Neural progenitor cell (in vitro differentiated cells): ENCODE data around the gene TRABD2B. TPM values are rescaled to one million over a fixed set of nuclear protein-coding genes. Genes with fewer than 3 reads are reported as not detected.
A peak's percentile ranks its signal among the peaks of the same experiment; 100 is the strongest.

ENCODE experiments used
- DNase-seq: peaks from one replicate; pipeline ENCODE4 v3.0.0-alpha.2; 2016; ENCODE audit warnings: low spot score
- H2AFZ ChIP-seq: fragments of 200-600 bp; sonication (generic); replicated peaks from 2 replicates; pipeline ENCODE4 v1.6.1; 2016; ENCODE audit warnings: antibody characterized with exemption
- H3F3A ChIP-seq: fragments of 200-600 bp; sonication (generic); 2 replicates; pipeline ENCODE4 v1.6.1; 2016; ENCODE audit warnings: antibody characterized with exemption, low read depth
- H3K27ac ChIP-seq: fragments of 200-600 bp; sonication (generic); 2 replicates; pipeline ENCODE4 v1.5.1; 2016; ENCODE audit warnings: mild to moderate bottlenecking
- H3K27me3 ChIP-seq: fragments of 200-600 bp; sonication (generic); 2 replicates; pipeline ENCODE4 v1.6.1; 2016; ENCODE audit warnings: mild to moderate bottlenecking, moderate library complexity
- H3K36me3 ChIP-seq: fragments of 200-600 bp; sonication (generic); 2 replicates; pipeline ENCODE4 v1.5.1; 2016
- H3K4me1 ChIP-seq: fragments of 200-600 bp; sonication (generic); 2 replicates; pipeline ENCODE4 v1.6.1; 2016; ENCODE audit warnings: mixed run types
- H3K4me2 ChIP-seq: fragments of 200-600 bp; sonication (generic); 2 replicates; pipeline ENCODE4 v1.6.1; 2016
- H3K4me3 ChIP-seq: fragments of 200-600 bp; sonication (generic); 2 replicates; pipeline ENCODE4 v1.5.1; 2016
- H3K79me2 ChIP-seq: fragments of 200-600 bp; sonication (generic); 2 replicates; pipeline ENCODE4 v1.6.1; 2016; ENCODE audit warnings: low read depth
- H3K9ac ChIP-seq: fragments of 200-600 bp; sonication (generic); 2 replicates; pipeline ENCODE4 v1.6.1; 2016
- H3K9me3 ChIP-seq: fragments of 200-600 bp; sonication (generic); 2 replicates; pipeline ENCODE4 v1.5.1; 2016; ENCODE audit warnings: low read depth
- H4K20me1 ChIP-seq: fragments of 200-600 bp; sonication (generic); 2 replicates; pipeline ENCODE4 v1.6.1; 2016; ENCODE audit warnings: low read depth
- H3K27ac Mint-ChIP-seq: 3 replicates; pipeline ENCODE4 v1.8.0; 2021; ENCODE audit warnings: mixed read lengths
- H3K27me3 Mint-ChIP-seq: 2 replicates; pipeline ENCODE4 v1.8.0; 2022; ENCODE audit warnings: low read depth, mild to moderate bottlenecking, inconsistent platforms, moderate library complexity, mixed read lengths; ENCODE audit not compliant: insufficient read depth
- H3K36me3 Mint-ChIP-seq: 3 replicates; pipeline ENCODE4 v1.8.0; 2021; ENCODE audit warnings: mixed read lengths
- H3K4me1 Mint-ChIP-seq: 3 replicates; pipeline ENCODE4 v1.8.0; 2021; ENCODE audit warnings: mixed read lengths
- H3K4me3 Mint-ChIP-seq: 3 replicates; pipeline ENCODE4 v1.8.0; 2021; ENCODE audit warnings: mild to moderate bottlenecking, moderate library complexity, mixed read lengths
- H3K9me3 Mint-ChIP-seq: 3 replicates; pipeline ENCODE4 v1.8.0; 2020; ENCODE audit warnings: mixed read lengths
- EZH2 ChIP-seq: fragments of 200-600 bp; sonication (generic); IDR thresholded peaks from 2 replicates; pipeline ENCODE4 v1.6.1; 2017; ENCODE audit warnings: antibody characterized with exemption, mild to moderate bottlenecking, moderate library complexity
- EZH2phosphoT487 ChIP-seq: fragments of 200-600 bp; sonication (generic); IDR thresholded peaks from 2 replicates; pipeline ENCODE4 v1.6.1; 2017; ENCODE audit warnings: antibody characterized with exemption
- total RNA-seq: library from RNA; depleted of rRNA; stranded (reverse); fragments of >200 nt; gene quantifications from 2 replicates; pipeline ENCODE4 v1.2.3, GENCODE V29; 2015; ENCODE audit warnings: low replicate concordance
- TF ChIP-seq, protein P1 (sequence below): fragments of 200-600 bp; sonication (generic); IDR thresholded peaks from 2 replicates; pipeline ENCODE4 v1.5.1; 2017; ENCODE audit warnings: antibody characterized with exemption, mild to moderate bottlenecking

TRABD2B gene
- total RNA-seq, 1 donor from 2014 or later = 0.09 TPM

DNA sequence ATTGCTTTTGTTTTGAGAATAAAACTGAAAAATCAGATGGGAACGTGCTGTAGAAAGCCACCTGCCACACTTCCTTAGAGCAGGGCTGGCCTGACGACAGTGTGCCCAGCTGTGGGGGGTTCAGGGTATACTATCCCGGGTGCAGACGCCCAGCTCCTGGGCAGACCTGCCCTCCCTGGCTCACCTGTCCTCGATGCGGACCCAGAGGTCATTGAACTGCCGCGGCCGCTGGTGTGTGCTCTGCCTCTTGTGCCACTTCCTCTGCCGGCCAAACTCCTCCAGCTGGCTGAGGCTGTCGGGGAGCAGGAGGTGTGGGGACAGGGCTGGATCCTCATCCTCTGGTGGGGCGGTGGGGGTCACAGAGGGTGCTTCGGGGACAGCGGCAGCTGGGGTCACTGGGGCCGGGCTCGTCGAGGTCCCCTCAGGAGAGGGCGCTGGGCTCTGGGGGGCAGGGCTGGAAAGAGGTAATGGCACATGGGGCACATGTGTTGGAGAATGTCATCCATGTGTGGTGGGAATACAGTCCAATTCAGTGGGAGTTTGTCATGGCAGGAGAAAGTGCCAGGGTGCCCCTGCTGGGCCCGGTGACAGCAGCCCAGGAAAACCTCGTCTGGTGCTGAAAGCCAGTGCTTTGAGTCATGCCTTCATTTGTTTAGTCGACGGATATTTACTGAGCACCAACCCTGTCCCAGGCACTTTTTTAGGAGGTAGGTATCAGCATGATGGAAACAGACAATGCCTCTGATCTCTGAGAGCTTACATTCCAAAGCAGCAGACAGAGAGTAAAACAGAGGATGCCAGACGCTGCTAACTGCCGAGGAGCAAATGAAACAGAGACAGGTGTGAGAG is 222.0 kb downstream of the TRABD2B start:
- Histone ChIP-seq H3K9ac (no peak overlapping the region), H3K9me3 (no peaks in the 10 kb centered on the region), H3K79me2 (no peaks in the 10 kb centered on the region), H4K20me1 (no peaks in the 10 kb centered on the region), H3K27me3 (no peaks in the 10 kb centered on the region), H3K27ac (no peak overlapping the region), H3F3A (peaks cover 9% of the 10 kb centered on the region), H3K4me2 (no peak overlapping the region), H2AFZ (no peak overlapping the region), H3K36me3 (no peaks in the 10 kb centered on the region), H3K4me1 (peaks cover 20% of the 10 kb centered on the region), H3K4me3 (no peak overlapping the region)
- Mint-ChIP-seq H3K27ac (no peak overlapping the region), H3K4me1 (peaks cover 11% of the 10 kb centered on the region), H3K4me3 (peak overlapping the region; percentile 9), H3K27me3 (no peaks in the 10 kb centered on the region), H3K9me3 (no peaks in the 10 kb centered on the region), H3K36me3 (peaks cover 5% of the 10 kb centered on the region)
- TF ChIP-seq EZH2 (no peak), EZH2phosphoT487 (no peak)
- TF ChIP-seq, protein P1, sequence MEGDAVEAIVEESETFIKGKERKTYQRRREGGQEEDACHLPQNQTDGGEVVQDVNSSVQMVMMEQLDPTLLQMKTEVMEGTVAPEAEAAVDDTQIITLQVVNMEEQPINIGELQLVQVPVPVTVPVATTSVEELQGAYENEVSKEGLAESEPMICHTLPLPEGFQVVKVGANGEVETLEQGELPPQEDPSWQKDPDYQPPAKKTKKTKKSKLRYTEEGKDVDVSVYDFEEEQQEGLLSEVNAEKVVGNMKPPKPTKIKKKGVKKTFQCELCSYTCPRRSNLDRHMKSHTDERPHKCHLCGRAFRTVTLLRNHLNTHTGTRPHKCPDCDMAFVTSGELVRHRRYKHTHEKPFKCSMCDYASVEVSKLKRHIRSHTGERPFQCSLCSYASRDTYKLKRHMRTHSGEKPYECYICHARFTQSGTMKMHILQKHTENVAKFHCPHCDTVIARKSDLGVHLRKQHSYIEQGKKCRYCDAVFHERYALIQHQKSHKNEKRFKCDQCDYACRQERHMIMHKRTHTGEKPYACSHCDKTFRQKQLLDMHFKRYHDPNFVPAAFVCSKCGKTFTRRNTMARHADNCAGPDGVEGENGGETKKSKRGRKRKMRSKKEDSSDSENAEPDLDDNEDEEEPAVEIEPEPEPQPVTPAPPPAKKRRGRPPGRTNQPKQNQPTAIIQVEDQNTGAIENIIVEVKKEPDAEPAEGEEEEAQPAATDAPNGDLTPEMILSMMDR = no peak
- no peak for DNase-seq

GRCh38 chr1:47772960-47773682 is 224.1 kb downstream of the TRABD2B start:
- H2AFZ ChIP-seq = no peak overlapping the region
- H3K27me3 Mint-ChIP-seq = no peaks in the 10 kb centered on the region
- H3K27ac ChIP-seq = no peak overlapping the region
- no peak overlapping the region for H3K27ac Mint-ChIP-seq
- peaks cover 9% of the 10 kb centered on the region for H3F3A ChIP-seq
- peaks cover 7% of the 10 kb centered on the region for H3K36me3 Mint-ChIP-seq
- peaks cover 10% of the 10 kb centered on the region for H3K4me1 Mint-ChIP-seq
- no peak overlapping the region for H3K4me3 Mint-ChIP-seq
- no peaks in the 10 kb centered on the region for H3K36me3 ChIP-seq
- no peak overlapping the region for H3K4me3 ChIP-seq
- H3K4me1 ChIP-seq = peaks cover 20% of the 10 kb centered on the region
- H3K79me2 ChIP-seq = no peaks in the 10 kb centered on the region
- H3K4me2 ChIP-seq = no peak overlapping the region
- no peaks in the 10 kb centered on the region for H3K27me3 ChIP-seq
- H3K9me3 ChIP-seq = no peaks in the 10 kb centered on the region
- no peak overlapping the region for H3K9ac ChIP-seq
- TF ChIP-seq, protein P1 = no peak
- TF ChIP-seq EZH2 (no peak), EZH2phosphoT487 (no peak)
- DNase-seq = no peak
- H3K9me3 Mint-ChIP-seq = no peaks in the 10 kb centered on the region
- H4K20me1 ChIP-seq = no peaks in the 10 kb centered on the region

GRCh38 chr1:47772281-47772680 is 224.9 kb downstream of the TRABD2B start:
- H3K4me3 Mint-ChIP-seq = no peak overlapping the region
- Histone ChIP-seq H3K27ac (no peak overlapping the region), H3K4me2 (no peak overlapping the region), H3K9ac (no peak overlapping the region), H3K4me3 (no peak overlapping the region), H3K27me3 (no peaks in the 10 kb centered on the region), H3K79me2 (no peaks in the 10 kb centered on the region), H3K4me1 (peaks cover 19% of the 10 kb centered on the region), H3F3A (peaks cover 9% of the 10 kb centered on the region), H2AFZ (no peak overlapping the region), H3K9me3 (no peaks in the 10 kb centered on the region), H3K36me3 (no peaks in the 10 kb centered on the region), H4K20me1 (no peaks in the 10 kb centered on the region)
- peaks cover 4% of the 10 kb centered on the region for H3K4me1 Mint-ChIP-seq
- no peaks in the 10 kb centered on the region for H3K27me3 Mint-ChIP-seq
- H3K9me3 Mint-ChIP-seq = no peaks in the 10 kb centered on the region
- no peak for TF ChIP-seq EZH2
- no peak for DNase-seq
- peaks cover 7% of the 10 kb centered on the region for H3K36me3 Mint-ChIP-seq
- H3K27ac Mint-ChIP-seq = no peak overlapping the region

GRCh38 chr1:47771751-47772150 is 225.4 kb downstream of the TRABD2B start:
- peaks cover 14% of the 10 kb centered on the region for H3K4me1 ChIP-seq
- no peaks in the 10 kb centered on the region for H4K20me1 ChIP-seq
- peaks cover 7% of the 10 kb centered on the region for H3F3A ChIP-seq
- no peak overlapping the region for H3K4me2 ChIP-seq
- H2AFZ ChIP-seq = no peak overlapping the region
- H3K9me3 ChIP-seq = no peaks in the 10 kb centered on the region
- Mint-ChIP-seq H3K4me3 (no peak overlapping the region), H3K27me3 (peaks cover 5% of the 10 kb centered on the region), H3K9me3 (no peaks in the 10 kb centered on the region), H3K27ac (no peak overlapping the region), H3K4me1 (peaks cover 4% of the 10 kb centered on the region), H3K36me3 (peaks cover 8% of the 10 kb centered on the region)
- TF ChIP-seq, protein P1 = no peak
- TF ChIP-seq EZH2phosphoT487 (no peak), EZH2 (no peak)
- no peaks in the 10 kb centered on the region for H3K79me2 ChIP-seq
- no peaks in the 10 kb centered on the region for H3K36me3 ChIP-seq
- DNase-seq = no peak
- no peak overlapping the region for H3K27ac ChIP-seq
- no peaks in the 10 kb centered on the region for H3K27me3 ChIP-seq
- no peak overlapping the region for H3K9ac ChIP-seq
- no peak overlapping the region for H3K4me3 ChIP-seq
